ENCODE measurements around the gene GRP. TPM values are rescaled to one million over a fixed set of nuclear protein-coding genes. Genes with fewer than 3 reads are reported as not detected.

GRP gene
- total and polyA plus RNA-seq, 2 donors (not counting 3 experiments of a cell fraction or from before 2014, with no cell fraction given): not detected

GRCh38 chr18:59198215-59198614, 21.7 kb upstream of the GRP start:
- no TSS peak for BruUV-seq (replicated peaks)
- no peak overlapping the region for H3K4me2 ChIP-seq (ENCODE audit: insufficient read depth, low read length)
- no peak overlapping the region for H3K27ac ChIP-seq (ENCODE audit: insufficient read depth, low read depth, low read length)
- intact Hi-C loops (cut with micrococcal nuclease): no loop called here
- H3K9ac ChIP-seq (replicated peaks; ENCODE audit: extremely low read depth, insufficient read depth, low read length): no peak overlapping the region
- no peak for TF ChIP-seq MAX (IDR thresholded peaks at IDR 0.05; ENCODE audit: insufficient read depth, insufficient read length)
- no peak for TF ChIP-seq POLR2A (IDR thresholded peaks at IDR 0.05; ENCODE audit: low read depth, low read length)
- no peak for TF ChIP-seq GATA2 (IDR thresholded peaks at IDR 0.05; ENCODE audit: insufficient read depth, insufficient read length, low read depth, low read length)
- TF ChIP-seq MYC (IDR thresholded peaks at IDR 0.05; ENCODE audit: low read depth, low read length): no peak
- TF ChIP-seq CTCF (IDR thresholded peaks at IDR 0.05; ENCODE audit: extremely low read depth in 1 of 2, insufficient read depth in 1 of 2, low read depth in 1 of 2, low read length in 2 of 2): no peak
- no peak for TF ChIP-seq FOS (IDR thresholded peaks at IDR 0.05; ENCODE audit: borderline replicate concordance, insufficient read depth, low read length)
- no peak for TF ChIP-seq EZH2 (IDR thresholded peaks at IDR 0.05; ENCODE audit: borderline replicate concordance, low read depth, low read length, severe bottlenecking)
- TF ChIP-seq JUN (IDR thresholded peaks at IDR 0.05; ENCODE audit: borderline replicate concordance, insufficient read depth, insufficient read length, low read depth): no peak
- TF ChIP-seq POLR2AphosphoS5 (IDR thresholded peaks at IDR 0.05; ENCODE audit: insufficient read depth, low read depth, low read length): no peak
- H3K36me3 ChIP-seq (ENCODE audit: control insufficient read depth in 2 of 2, extremely low read depth in 1 of 2, insufficient read depth in 2 of 2, low read length in 2 of 2): no peaks in the 10 kb centered on the region
- dilution Hi-C loops (cut with MboI; ENCODE audit: extremely low pct_ligation_motif_present, low sequenced_read_pairs): no loop called here
- no peak overlapping the region for H2AFZ ChIP-seq (ENCODE audit: low read depth, low read length)
- H3K9me3 ChIP-seq (replicated peaks; ENCODE audit: control insufficient read depth, insufficient read depth, low read length): no peaks in the 10 kb centered on the region
- H3K4me1 ChIP-seq (ENCODE audit: control insufficient read depth, extremely low read depth, insufficient read depth, low read length): no peaks in the 10 kb centered on the region
- no peak for DNase-seq (ENCODE audit: low read depth, low spot score)
- no peaks in the 10 kb centered on the region for H3K27me3 ChIP-seq (ENCODE audit: control insufficient read depth in 2 of 2, insufficient read depth in 2 of 2, low read length in 2 of 2)
- no peak for FAIRE-seq
- no peak overlapping the region for H3K4me3 ChIP-seq (replicated peaks in 1 of 3; ENCODE audit: insufficient read depth in 1 of 3, low read depth in 1 of 3, low read length in 3 of 3)
- H3K79me2 ChIP-seq (ENCODE audit: control insufficient read depth, insufficient read depth, low read length): no peaks in the 10 kb centered on the region
- ChIA-PET CTCF (no interaction called here), POLR2A (no interaction called here)
- no peaks in the 10 kb centered on the region for H4K20me1 ChIP-seq (replicated peaks; ENCODE audit: control insufficient read depth, extremely low read depth, insufficient read depth, low read length)
- H3K9me1 ChIP-seq (replicated peaks; ENCODE audit: control insufficient read depth, extremely low read depth, insufficient read depth, low read length): no peaks in the 10 kb centered on the region
